ENCODE results near the gene CDK16.

DNA sequence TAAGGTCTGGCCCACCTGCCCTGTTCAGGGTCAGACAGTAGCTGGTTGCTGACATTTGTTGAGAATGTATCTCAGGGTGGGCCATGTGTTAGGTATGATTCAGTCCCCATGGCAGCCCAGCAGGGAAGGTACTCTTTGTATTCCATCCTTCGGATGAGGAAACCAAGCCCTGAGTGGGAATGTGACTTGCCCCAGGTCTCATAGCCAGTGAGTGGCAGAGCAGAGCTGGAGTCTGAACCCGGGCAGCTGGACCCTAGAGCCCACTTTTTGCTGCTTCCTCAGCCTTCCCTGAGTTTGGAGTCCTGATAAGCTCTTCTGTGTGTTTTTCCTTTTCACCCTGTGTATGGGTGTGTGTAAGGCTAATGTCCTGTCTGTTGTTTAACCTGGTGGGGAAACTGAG is 46.5 kb upstream of the CDK16 start:
- TF ChIP-seq, protein P1, sequence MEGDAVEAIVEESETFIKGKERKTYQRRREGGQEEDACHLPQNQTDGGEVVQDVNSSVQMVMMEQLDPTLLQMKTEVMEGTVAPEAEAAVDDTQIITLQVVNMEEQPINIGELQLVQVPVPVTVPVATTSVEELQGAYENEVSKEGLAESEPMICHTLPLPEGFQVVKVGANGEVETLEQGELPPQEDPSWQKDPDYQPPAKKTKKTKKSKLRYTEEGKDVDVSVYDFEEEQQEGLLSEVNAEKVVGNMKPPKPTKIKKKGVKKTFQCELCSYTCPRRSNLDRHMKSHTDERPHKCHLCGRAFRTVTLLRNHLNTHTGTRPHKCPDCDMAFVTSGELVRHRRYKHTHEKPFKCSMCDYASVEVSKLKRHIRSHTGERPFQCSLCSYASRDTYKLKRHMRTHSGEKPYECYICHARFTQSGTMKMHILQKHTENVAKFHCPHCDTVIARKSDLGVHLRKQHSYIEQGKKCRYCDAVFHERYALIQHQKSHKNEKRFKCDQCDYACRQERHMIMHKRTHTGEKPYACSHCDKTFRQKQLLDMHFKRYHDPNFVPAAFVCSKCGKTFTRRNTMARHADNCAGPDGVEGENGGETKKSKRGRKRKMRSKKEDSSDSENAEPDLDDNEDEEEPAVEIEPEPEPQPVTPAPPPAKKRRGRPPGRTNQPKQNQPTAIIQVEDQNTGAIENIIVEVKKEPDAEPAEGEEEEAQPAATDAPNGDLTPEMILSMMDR (IDR thresholded peaks at IDR 0.05; ENCODE audit: extremely low read depth in 1 of 2, insufficient read depth in 1 of 2, low read depth in 1 of 2, low read length in 2 of 2) = no peak
- TF ChIP-seq EZH2 (IDR thresholded peaks at IDR 0.05; ENCODE audit: borderline replicate concordance, low read depth, low read length, severe bottlenecking) (no peak), JUN (IDR thresholded peaks at IDR 0.05; ENCODE audit: borderline replicate concordance, insufficient read depth, insufficient read length, low read depth) (no peak), MYC (IDR thresholded peaks at IDR 0.05; ENCODE audit: low read depth, low read length) (no peak), GATA2 (IDR thresholded peaks at IDR 0.05; ENCODE audit: insufficient read depth, insufficient read length, low read depth, low read length) (no peak), POLR2AphosphoS5 (IDR thresholded peaks at IDR 0.05; ENCODE audit: insufficient read depth, low read depth, low read length) (no peak)
- TF ChIP-seq, protein P2, sequence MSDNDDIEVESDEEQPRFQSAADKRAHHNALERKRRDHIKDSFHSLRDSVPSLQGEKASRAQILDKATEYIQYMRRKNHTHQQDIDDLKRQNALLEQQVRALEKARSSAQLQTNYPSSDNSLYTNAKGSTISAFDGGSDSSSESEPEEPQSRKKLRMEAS (IDR thresholded peaks at IDR 0.05; ENCODE audit: insufficient read depth, insufficient read length) = no peak

Data from endothelial cell of umbilical vein (primary cell).